Right lobe of liver (tissue), 6 donors: ENCODE results near the gene RTTN. TPM values are rescaled to one million over a fixed set of nuclear protein-coding genes. Genes with fewer than 3 reads are reported as not detected.

Experiments used
- ATAC-seq, 4 donors: fragments of 200-7000 bp; cut with Tn5 transposase; one replicate each; pipeline ENCODE4 v1.9.1; 2020; ENCODE audit warnings: mild to moderate bottlenecking in 4 of 4, moderate library complexity in 4 of 4
- DNase-seq, 3 donors: peaks; one replicate each; pipeline ENCODE4 v3.0.0-alpha.2; 2020
- H3K27ac ChIP-seq, 3 donors: fragments of 200-600 bp; one replicate each; pipeline ENCODE4 v1.8.0; 2022
- H3K27me3 ChIP-seq, 2 donors: fragments of 200-600 bp; one replicate each; pipeline ENCODE4 v1.8.0; 2022
- H3K36me3 ChIP-seq, 4 donors: fragments of 200-600 bp; sonication (generic) in 1 of 4; one replicate each; pipeline versions ENCODE4 v1.5.1 to v1.8.0; 2017 to 2022; ENCODE audit warnings: control low read depth in 1 of 4
- H3K4me1 ChIP-seq, 4 donors: fragments of 200-600 bp; sonication (generic) in 1 of 4; one replicate each; pipeline versions ENCODE4 v1.5.1 to v1.8.0; 2017 to 2022; ENCODE audit warnings: control low read depth in 1 of 4
- H3K4me3 ChIP-seq, 3 donors: fragments of 200-600 bp; one replicate each; pipeline ENCODE4 v1.8.0; 2022
- H3K9me3 ChIP-seq, 4 donors: fragments of 200-600 bp; sonication (generic) in 1 of 4; one replicate each; pipeline versions ENCODE4 v1.5.1 to v1.8.0; 2017 to 2022; ENCODE audit warnings: control low read depth in 1 of 4
- POLR2A ChIP-seq: fragments of 450-650 bp; IDR thresholded peaks from one replicate; pipeline ENCODE4 v1.6.1; 2017; ENCODE audit warnings: antibody characterized with exemption, mild to moderate bottlenecking
- WGBS: methylation state at CpG from one replicate; pipeline ENCODE4 v1.1.6; 2018; ENCODE audit warnings: low coverage, low lambda C conversion rate; ENCODE audit not compliant: insufficient coverage; ENCODE audit errors: missing lambda C conversion rate; 5-methylcytosine and 5-hydroxymethylcytosine counted together
- intact Hi-C, 2 donors: fragments of 100-400 bp; cut with DNase I; formaldehyde crosslinking; loops; one replicate each; pipeline versions ENCODE4 v1.11.2 to v1.14.1; 2022
- total RNA-seq, 6 experiments: library from RNA; depleted of rRNA in 2 of 6; stranded (reverse); fragments of >200 nt in 2 of 6; fragmentation: NEBNext Ultra II Directional in 3 of 6; extraction: Animal tissue kit (Norgen Biotek cat#: 25700) in 3 of 6; gene quantifications; one replicate each; pipeline versions ENCODE4 v1.1.0 to v1.2.4, GENCODE V29; 2016 to 2023
- TF ChIP-seq, protein P1 (sequence below), 4 donors: fragments of 200-600 bp in 3 of 4; fragments of 450-650 bp in 1 of 4; IDR thresholded peaks; one replicate each; pipeline versions ENCODE4 v1.5.1 to v1.8.0; 2016 to 2022; ENCODE audit warnings: antibody characterized with exemption in 4 of 4, mild to moderate bottlenecking in 2 of 4
- donor health status: DM: no; HTN: yes; CAD: no.
- donor health status: DM: no; HTN: no; CAD: no.
- donor health status: DM: no; HTN: no; CAD: no.
- donor health status: DM: no; HTN: yes; CAD: no.
- donor health status: DM: no; HTN: yes; CAD: no.

RTTN gene
- total RNA-seq, 6 experiments from 2014 or later, result 2.3 to 7.4 (median 6.5) TPM

DNA sequence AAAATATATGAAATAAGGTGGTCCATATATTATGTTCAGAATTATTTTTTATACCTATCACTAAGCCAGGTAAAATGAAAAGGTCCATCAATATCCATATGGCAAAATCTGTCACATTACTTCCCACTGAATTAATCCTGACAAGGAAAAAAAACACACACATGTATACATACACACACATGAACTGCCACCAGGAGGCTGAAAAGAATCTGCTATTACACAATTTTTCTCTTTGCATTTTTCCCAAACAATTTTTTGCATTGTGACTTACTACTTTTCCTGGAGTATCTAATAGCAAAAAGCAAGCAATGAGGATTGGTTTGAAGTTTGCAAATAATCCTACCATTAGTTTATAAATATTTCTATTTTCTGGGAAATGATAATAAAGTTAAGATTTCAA lies 129.6 kb downstream of the RTTN start:
- DNase-seq (no peak), ATAC-seq (no peak)
- no peak overlapping the region for H3K4me3 ChIP-seq
- no peak overlapping the region for H3K27ac ChIP-seq
- no peaks in the 10 kb centered on the region for H3K36me3 ChIP-seq
- TF ChIP-seq, protein P1, sequence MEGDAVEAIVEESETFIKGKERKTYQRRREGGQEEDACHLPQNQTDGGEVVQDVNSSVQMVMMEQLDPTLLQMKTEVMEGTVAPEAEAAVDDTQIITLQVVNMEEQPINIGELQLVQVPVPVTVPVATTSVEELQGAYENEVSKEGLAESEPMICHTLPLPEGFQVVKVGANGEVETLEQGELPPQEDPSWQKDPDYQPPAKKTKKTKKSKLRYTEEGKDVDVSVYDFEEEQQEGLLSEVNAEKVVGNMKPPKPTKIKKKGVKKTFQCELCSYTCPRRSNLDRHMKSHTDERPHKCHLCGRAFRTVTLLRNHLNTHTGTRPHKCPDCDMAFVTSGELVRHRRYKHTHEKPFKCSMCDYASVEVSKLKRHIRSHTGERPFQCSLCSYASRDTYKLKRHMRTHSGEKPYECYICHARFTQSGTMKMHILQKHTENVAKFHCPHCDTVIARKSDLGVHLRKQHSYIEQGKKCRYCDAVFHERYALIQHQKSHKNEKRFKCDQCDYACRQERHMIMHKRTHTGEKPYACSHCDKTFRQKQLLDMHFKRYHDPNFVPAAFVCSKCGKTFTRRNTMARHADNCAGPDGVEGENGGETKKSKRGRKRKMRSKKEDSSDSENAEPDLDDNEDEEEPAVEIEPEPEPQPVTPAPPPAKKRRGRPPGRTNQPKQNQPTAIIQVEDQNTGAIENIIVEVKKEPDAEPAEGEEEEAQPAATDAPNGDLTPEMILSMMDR (IDR thresholded peaks at IDR 0.05), result peak in 1 of 4 donors; percentile 6
- no peak for TF ChIP-seq POLR2A
- no peaks in the 10 kb centered on the region for H3K27me3 ChIP-seq
- intact Hi-C loops, result no loop called here
- no peaks in the 10 kb centered on the region for H3K4me1 ChIP-seq
- no peaks in the 10 kb centered on the region for H3K9me3 ChIP-seq

DNA sequence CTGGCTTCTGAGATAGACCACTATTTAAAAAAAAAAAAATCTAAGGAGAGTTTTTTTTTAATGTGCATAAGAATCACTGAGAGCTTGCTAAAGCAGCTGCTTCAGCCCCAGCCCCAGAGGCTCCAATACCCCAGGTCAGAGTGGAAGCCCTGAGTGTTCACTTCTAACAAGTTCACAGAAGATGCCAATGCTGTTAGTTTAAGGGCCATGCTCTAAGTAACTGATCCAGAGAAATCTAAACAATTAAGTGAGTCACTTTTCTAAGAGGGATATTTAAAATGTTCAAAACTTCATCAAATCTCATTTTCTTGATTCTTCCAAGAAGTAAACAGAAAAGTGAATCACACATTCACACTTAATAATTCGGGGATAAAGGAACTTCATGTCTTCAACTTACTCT lies 131.4 kb downstream of the RTTN start:
- Histone ChIP-seq H3K27me3 (no peaks in the 10 kb centered on the region), H3K4me1 (no peaks in the 10 kb centered on the region), H3K36me3 (no peaks in the 10 kb centered on the region), H3K27ac (no peak overlapping the region), H3K4me3 (no peak overlapping the region), H3K9me3 (no peaks in the 10 kb centered on the region)
- ATAC-seq, result no peak
- TF ChIP-seq, protein P1 (IDR thresholded peaks at IDR 0.05), result no peak
- TF ChIP-seq POLR2A, result no peak
- no peak for DNase-seq
- WGBS, result 81% methylated on average over 1 of the region's 1 CpG
- intact Hi-C loops, result no loop called here

DNA sequence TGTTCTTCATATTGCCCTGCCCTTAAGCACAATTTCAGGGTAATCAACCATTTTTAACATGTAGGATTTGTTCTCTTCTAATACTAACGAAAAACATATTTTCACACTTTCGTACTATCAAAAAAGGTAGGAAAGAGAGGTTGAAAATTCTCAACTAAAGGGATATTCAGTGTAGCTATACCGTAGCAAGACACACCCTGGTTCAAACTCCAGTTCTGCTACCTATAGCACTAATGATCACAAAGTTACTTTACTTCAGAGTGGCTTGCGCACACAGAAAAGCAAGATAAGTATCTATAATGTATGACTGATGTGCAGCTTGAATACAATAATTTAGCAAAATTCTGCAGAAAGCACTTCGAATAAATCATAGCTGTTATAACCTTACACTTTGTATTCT lies 132.1 kb downstream of the RTTN start:
- H3K9me3 ChIP-seq, result no peaks in the 10 kb centered on the region
- no peaks in the 10 kb centered on the region for H3K4me1 ChIP-seq
- no peak overlapping the region for H3K27ac ChIP-seq
- ATAC-seq, result no peak
- no peak overlapping the region for H3K4me3 ChIP-seq
- no peaks in the 10 kb centered on the region for H3K36me3 ChIP-seq
- 93% methylated on average over 5 of the region's 5 CpGs for WGBS
- intact Hi-C loops, result no loop called here
- no peaks in the 10 kb centered on the region for H3K27me3 ChIP-seq
- no peak for TF ChIP-seq POLR2A
- TF ChIP-seq, protein P1 (IDR thresholded peaks at IDR 0.05), result no peak
- DNase-seq, result no peak

DNA sequence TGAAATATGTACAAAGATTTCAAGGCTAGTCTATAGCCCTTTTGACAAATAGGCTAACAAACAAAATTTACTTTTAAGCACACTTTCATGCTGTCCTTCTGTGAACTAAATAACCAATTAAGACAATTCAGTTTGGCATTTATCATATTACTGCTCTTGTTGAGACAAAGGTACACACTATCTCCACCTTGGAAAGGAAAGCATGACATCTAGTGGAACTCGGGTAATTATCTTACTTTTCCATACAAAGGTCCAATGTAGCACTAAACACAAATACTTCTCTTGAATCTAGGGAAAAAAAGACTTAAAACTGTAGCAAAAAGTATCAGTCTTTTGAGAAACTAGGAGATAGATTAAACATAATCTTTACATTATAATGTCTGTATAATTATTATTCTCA lies 132.8 kb downstream of the RTTN start:
- DNase-seq (no peak), ATAC-seq (peak in 3 of 4 donors; percentile 61 to 70 (median 63))
- Histone ChIP-seq H3K4me1 (no peaks in the 10 kb centered on the region), H3K27ac (no peak overlapping the region), H3K36me3 (no peaks in the 10 kb centered on the region), H3K27me3 (no peaks in the 10 kb centered on the region), H3K4me3 (no peak overlapping the region), H3K9me3 (no peaks in the 10 kb centered on the region)
- TF ChIP-seq POLR2A, result no peak
- TF ChIP-seq, protein P1 (IDR thresholded peaks at IDR 0.05), result peak in 3 of 4 donors; percentile 35 to 44 (median 40)
- WGBS, result 33% methylated on average over 1 of the region's 1 CpG
- intact Hi-C loops, result no loop called here

DNA sequence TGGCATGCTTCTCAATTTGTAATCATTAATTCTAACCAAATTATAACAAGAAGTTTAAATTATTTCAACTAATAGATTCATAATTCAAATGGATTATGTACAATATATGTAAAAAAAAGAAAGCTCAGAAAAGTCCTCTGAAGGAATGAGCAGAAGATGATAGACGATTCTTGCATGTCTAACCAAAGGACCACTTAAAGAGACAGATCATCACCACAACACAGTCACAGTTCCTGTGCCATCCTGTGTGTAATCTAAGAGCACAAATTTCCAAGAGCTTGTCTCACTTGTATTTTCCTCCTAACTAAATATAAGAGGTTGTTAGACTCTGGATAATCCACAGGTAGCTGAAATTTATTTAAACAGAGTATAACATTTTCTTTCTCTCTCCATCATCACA lies 135.5 kb downstream of the RTTN start:
- no peaks in the 10 kb centered on the region for H3K36me3 ChIP-seq
- no peaks in the 10 kb centered on the region for H3K27me3 ChIP-seq
- intact Hi-C loops, result no loop called here
- H3K9me3 ChIP-seq, result no peaks in the 10 kb centered on the region
- ATAC-seq, result no peak
- TF ChIP-seq, protein P1 (IDR thresholded peaks at IDR 0.05), result no peak
- TF ChIP-seq POLR2A, result no peak
- DNase-seq, result no peak
- H3K27ac ChIP-seq, result no peak overlapping the region
- no peak overlapping the region for H3K4me3 ChIP-seq
- 64% methylated on average over 1 of the region's 1 CpG for WGBS
- H3K4me1 ChIP-seq, result no peaks in the 10 kb centered on the region
